ENCODE data around the gene GPR75. TPM values are rescaled to one million over a fixed set of nuclear protein-coding genes. Genes with fewer than 3 reads are reported as not detected.

GPR75 gene
- polyA plus RNA-seq (ENCODE audit: low read depth in 6 of 6), result not detected

- no peaks in the 10 kb centered on the region for H3K27me3 Mint-ChIP-seq
- peaks cover 0 to 11% (median 7%) of the 10 kb centered on the region in 3 donors for H3K4me1 Mint-ChIP-seq
- H3K36me3 Mint-ChIP-seq, result peaks cover 10 to 23% of the 10 kb centered on the region in 2 donors
- H3K9me3 Mint-ChIP-seq, result no peaks in the 10 kb centered on the region
- H3K4me3 Mint-ChIP-seq, result no peak within 1 kb of the TSS
- DNase-seq, result no peak
- peak within 1 kb of the TSS in 4 of 6 donors; percentile 14 to 87 (median 58) for H3K27ac Mint-ChIP-seq
- no peak for ATAC-seq (ENCODE audit: low read depth in 2 of 2)
These were observed at the start of gene GPR75 for GRCh38 chr2:53859206-53860181. Gene GPR75, minus strand, starts transcription at chr2:53859967. Its CDS starts 5,211 bp downstream, at chr2:53854756.

GRCh38 chr2:53907582-53907981, 47.8 kb upstream of the GPR75 start:
- H3K27ac Mint-ChIP-seq, result peak overlapping the region in 2 of 6 donors; percentile 52 to 79
- DNase-seq (no peak), ATAC-seq (ENCODE audit: low read depth in 2 of 2) (no peak)
- peaks cover 5 to 12% (median 7%) of the 10 kb centered on the region in 3 donors for H3K4me1 Mint-ChIP-seq
- peaks cover 23 to 42% of the 10 kb centered on the region in 2 donors for H3K36me3 Mint-ChIP-seq
- no peak overlapping the region for H3K4me3 Mint-ChIP-seq
- no peaks in the 10 kb centered on the region for H3K9me3 Mint-ChIP-seq
- no peaks in the 10 kb centered on the region for H3K27me3 Mint-ChIP-seq

- H3K4me3 Mint-ChIP-seq, result no peak overlapping the region
- H3K4me1 Mint-ChIP-seq, result peaks cover 0 to 8% (median 3%) of the 10 kb centered on the region in 3 donors
- ATAC-seq (ENCODE audit: low read depth in 2 of 2) (no peak), DNase-seq (no peak)
- H3K9me3 Mint-ChIP-seq, result no peaks in the 10 kb centered on the region
- no peak overlapping the region for H3K27ac Mint-ChIP-seq
- H3K27me3 Mint-ChIP-seq, result no peaks in the 10 kb centered on the region
- peaks cover 28 to 48% of the 10 kb centered on the region in 2 donors for H3K36me3 Mint-ChIP-seq
These were observed 45.6 kb upstream of the GPR75 start for GRCh38 chr2:53905396-53905795.

- H3K36me3 Mint-ChIP-seq, result peaks cover 33 to 50% of the 10 kb centered on the region in 2 donors
- no peak overlapping the region for H3K4me3 Mint-ChIP-seq
- peak overlapping the region in 4 of 6 donors; percentile 38 to 73 (median 58) for H3K27ac Mint-ChIP-seq
- ATAC-seq (ENCODE audit: low read depth in 2 of 2) (no peak), DNase-seq (no peak)
- no peaks in the 10 kb centered on the region for H3K9me3 Mint-ChIP-seq
- peaks cover 0 to 8% (median 0%) of the 10 kb centered on the region in 3 donors for H3K4me1 Mint-ChIP-seq
- no peaks in the 10 kb centered on the region for H3K27me3 Mint-ChIP-seq
These were observed 43.2 kb upstream of the GPR75 start for GRCh38 chr2:53903011-53903410.

- H3K36me3 Mint-ChIP-seq, result peaks cover 28 to 36% of the 10 kb centered on the region in 2 donors
- H3K27me3 Mint-ChIP-seq, result no peaks in the 10 kb centered on the region
- H3K27ac Mint-ChIP-seq, result peak overlapping the region in 2 of 6 donors; percentile 42 to 59
- no peak for ATAC-seq (ENCODE audit: low read depth in 2 of 2)
- H3K4me1 Mint-ChIP-seq, result peaks cover 0 to 8% (median 0%) of the 10 kb centered on the region in 3 donors
- DNase-seq, result no peak
- H3K9me3 Mint-ChIP-seq, result no peaks in the 10 kb centered on the region
- H3K4me3 Mint-ChIP-seq, result no peak overlapping the region
These were observed 41.4 kb upstream of the GPR75 start for GRCh38 chr2:53901192-53901591.

- no peak overlapping the region for H3K4me3 Mint-ChIP-seq
- DNase-seq (no peak), ATAC-seq (ENCODE audit: low read depth in 2 of 2) (no peak)
- no peaks in the 10 kb centered on the region for H3K27me3 Mint-ChIP-seq
- no peaks in the 10 kb centered on the region for H3K4me1 Mint-ChIP-seq
- H3K27ac Mint-ChIP-seq, result peak overlapping the region in 2 of 6 donors; percentile 37 to 92
- no peaks in the 10 kb centered on the region for H3K9me3 Mint-ChIP-seq
- H3K36me3 Mint-ChIP-seq, result peaks cover 32 to 33% of the 10 kb centered on the region in 2 donors
These were observed 37.1 kb upstream of the GPR75 start for GRCh38 chr2:53896864-53897263.

GRCh38 chr2:53886406-53887280, 26.9 kb upstream of the GPR75 start:
- ATAC-seq (ENCODE audit: low read depth in 2 of 2) (no peak), DNase-seq (no peak)
- Mint-ChIP-seq H3K9me3 (no peaks in the 10 kb centered on the region), H3K4me1 (no peaks in the 10 kb centered on the region), H3K27ac (peak overlapping the region in 2 of 6 donors; percentile 16 to 57), H3K36me3 (peaks cover 43 to 47% of the 10 kb centered on the region in 2 donors), H3K4me3 (no peak overlapping the region), H3K27me3 (no peaks in the 10 kb centered on the region)

GRCh38 chr2:53884883-53885282, 25.1 kb upstream of the GPR75 start:
- Mint-ChIP-seq H3K36me3 (peaks cover 38 to 56% of the 10 kb centered on the region in 2 donors), H3K4me3 (no peak overlapping the region), H3K4me1 (no peaks in the 10 kb centered on the region), H3K27ac (no peak overlapping the region), H3K9me3 (no peaks in the 10 kb centered on the region), H3K27me3 (no peaks in the 10 kb centered on the region)
- no peak for DNase-seq
- no peak for ATAC-seq (ENCODE audit: low read depth in 2 of 2)

- H3K27ac Mint-ChIP-seq, result peak overlapping the region in 1 of 6 donors; percentile 28
- H3K4me3 Mint-ChIP-seq, result no peak overlapping the region
- ATAC-seq (ENCODE audit: low read depth in 2 of 2) (no peak), DNase-seq (no peak)
- H3K4me1 Mint-ChIP-seq, result no peaks in the 10 kb centered on the region
- peaks cover 35 to 59% of the 10 kb centered on the region in 2 donors for H3K36me3 Mint-ChIP-seq
- no peaks in the 10 kb centered on the region for H3K9me3 Mint-ChIP-seq
- no peaks in the 10 kb centered on the region for H3K27me3 Mint-ChIP-seq
These were observed 22.2 kb upstream of the GPR75 start for GRCh38 chr2:53881986-53882385.

GRCh38 chr2:53881360-53881759, 21.6 kb upstream of the GPR75 start:
- no peak overlapping the region for H3K4me3 Mint-ChIP-seq
- H3K27ac Mint-ChIP-seq, result peak overlapping the region in 5 of 6 donors; percentile 21 to 86 (median 36)
- H3K27me3 Mint-ChIP-seq, result no peaks in the 10 kb centered on the region
- peaks cover 29 to 53% of the 10 kb centered on the region in 2 donors for H3K36me3 Mint-ChIP-seq
- no peaks in the 10 kb centered on the region for H3K4me1 Mint-ChIP-seq
- DNase-seq, result no peak
- no peaks in the 10 kb centered on the region for H3K9me3 Mint-ChIP-seq
- no peak for ATAC-seq (ENCODE audit: low read depth in 2 of 2)

- DNase-seq (no peak), ATAC-seq (ENCODE audit: low read depth in 2 of 2) (no peak)
- Mint-ChIP-seq H3K36me3 (peaks cover 24 to 58% of the 10 kb centered on the region in 2 donors), H3K4me1 (no peaks in the 10 kb centered on the region), H3K9me3 (no peaks in the 10 kb centered on the region), H3K4me3 (no peak overlapping the region), H3K27me3 (no peaks in the 10 kb centered on the region), H3K27ac (peak overlapping the region in 1 of 6 donors; percentile 70)
These were observed 21.0 kb upstream of the GPR75 start for GRCh38 chr2:53880756-53881155.

GRCh38 chr2:53877556-53877955, 17.8 kb upstream of the GPR75 start:
- H3K27me3 Mint-ChIP-seq, result no peaks in the 10 kb centered on the region
- no peaks in the 10 kb centered on the region for H3K4me1 Mint-ChIP-seq
- H3K9me3 Mint-ChIP-seq, result no peaks in the 10 kb centered on the region
- no peak for DNase-seq
- peak overlapping the region in 1 of 6 donors; percentile 57 for H3K27ac Mint-ChIP-seq
- no peak overlapping the region for H3K4me3 Mint-ChIP-seq
- peaks cover 0 to 52% of the 10 kb centered on the region in 2 donors for H3K36me3 Mint-ChIP-seq
- no peak for ATAC-seq (ENCODE audit: low read depth in 2 of 2)

- peak overlapping the region in 1 of 6 donors; percentile 57 for H3K27ac Mint-ChIP-seq
- ATAC-seq (ENCODE audit: low read depth in 2 of 2) (no peak), DNase-seq (no peak)
- no peaks in the 10 kb centered on the region for H3K9me3 Mint-ChIP-seq
- H3K4me1 Mint-ChIP-seq, result no peaks in the 10 kb centered on the region
- no peak overlapping the region for H3K4me3 Mint-ChIP-seq
- H3K27me3 Mint-ChIP-seq, result no peaks in the 10 kb centered on the region
- H3K36me3 Mint-ChIP-seq, result peaks cover 0 to 48% of the 10 kb centered on the region in 2 donors
These were observed 17.3 kb upstream of the GPR75 start for GRCh38 chr2:53877112-53877511.
